ENCODE data around the gene TBXA2R.

TBXA2R gene

GRCh38 chr19:3606690-3607289, at the start of gene TBXA2R:
Gene TBXA2R (minus strand): TSS chr19:3606875. CDS start chr19:3600634, 6,241 bp downstream.
- peak; percentile 58 for DNase-seq (ENCODE audit: low read depth)
- TF ChIP-seq, protein P1, sequence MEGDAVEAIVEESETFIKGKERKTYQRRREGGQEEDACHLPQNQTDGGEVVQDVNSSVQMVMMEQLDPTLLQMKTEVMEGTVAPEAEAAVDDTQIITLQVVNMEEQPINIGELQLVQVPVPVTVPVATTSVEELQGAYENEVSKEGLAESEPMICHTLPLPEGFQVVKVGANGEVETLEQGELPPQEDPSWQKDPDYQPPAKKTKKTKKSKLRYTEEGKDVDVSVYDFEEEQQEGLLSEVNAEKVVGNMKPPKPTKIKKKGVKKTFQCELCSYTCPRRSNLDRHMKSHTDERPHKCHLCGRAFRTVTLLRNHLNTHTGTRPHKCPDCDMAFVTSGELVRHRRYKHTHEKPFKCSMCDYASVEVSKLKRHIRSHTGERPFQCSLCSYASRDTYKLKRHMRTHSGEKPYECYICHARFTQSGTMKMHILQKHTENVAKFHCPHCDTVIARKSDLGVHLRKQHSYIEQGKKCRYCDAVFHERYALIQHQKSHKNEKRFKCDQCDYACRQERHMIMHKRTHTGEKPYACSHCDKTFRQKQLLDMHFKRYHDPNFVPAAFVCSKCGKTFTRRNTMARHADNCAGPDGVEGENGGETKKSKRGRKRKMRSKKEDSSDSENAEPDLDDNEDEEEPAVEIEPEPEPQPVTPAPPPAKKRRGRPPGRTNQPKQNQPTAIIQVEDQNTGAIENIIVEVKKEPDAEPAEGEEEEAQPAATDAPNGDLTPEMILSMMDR (conservative IDR thresholded peaks at IDR 0.05; ENCODE audit: low read depth, low read length): no peak
- H3K4me3 ChIP-seq (ENCODE audit: low read depth, low read length): peak within 1 kb of the TSS; percentile 68

- DNase-seq (ENCODE audit: low read depth): no peak
- TF ChIP-seq, protein P1 (conservative IDR thresholded peaks at IDR 0.05; ENCODE audit: low read depth, low read length): no peak
- H3K4me3 ChIP-seq (ENCODE audit: low read depth, low read length): no peak overlapping the region
Measured at GRCh38 chr19:3656073-3656746, 49.5 kb upstream of the TBXA2R start.

DNA sequence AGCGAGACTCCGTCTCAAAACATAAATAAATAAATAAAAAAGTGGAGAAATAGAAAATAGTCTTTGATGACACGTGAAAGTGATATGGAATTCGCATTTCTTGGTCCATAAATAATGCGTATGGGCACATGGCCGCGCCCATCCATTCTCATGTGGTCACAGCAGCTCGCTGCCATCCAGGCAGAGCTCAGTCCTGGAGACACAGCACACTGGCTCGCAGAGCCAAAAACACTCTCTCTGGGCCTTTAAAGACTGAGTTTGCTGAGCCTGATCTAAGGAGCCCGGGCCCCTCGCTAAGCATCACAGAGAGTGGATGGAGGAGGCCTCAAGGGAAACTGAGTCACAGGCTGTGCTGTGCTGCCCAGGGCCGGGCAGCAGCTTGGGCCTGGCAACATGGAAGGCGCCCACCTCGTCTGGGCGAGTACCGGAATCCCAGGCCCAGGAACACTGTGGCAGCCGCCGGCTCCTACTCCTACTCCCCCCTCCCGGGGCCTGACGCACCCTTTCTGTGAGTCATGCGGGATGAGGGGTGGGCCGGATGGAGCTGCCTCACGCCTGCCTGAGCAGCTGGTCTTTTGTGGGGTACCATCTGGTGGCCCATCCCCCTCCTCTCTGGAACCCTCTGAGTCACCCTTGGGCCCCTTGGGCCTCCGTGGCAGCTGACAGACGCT, 48.9 kb upstream of the TBXA2R start:
- peak; percentile 85 for DNase-seq (ENCODE audit: low read depth)
- no peak overlapping the region for H3K4me3 ChIP-seq (ENCODE audit: low read depth, low read length)

DNA sequence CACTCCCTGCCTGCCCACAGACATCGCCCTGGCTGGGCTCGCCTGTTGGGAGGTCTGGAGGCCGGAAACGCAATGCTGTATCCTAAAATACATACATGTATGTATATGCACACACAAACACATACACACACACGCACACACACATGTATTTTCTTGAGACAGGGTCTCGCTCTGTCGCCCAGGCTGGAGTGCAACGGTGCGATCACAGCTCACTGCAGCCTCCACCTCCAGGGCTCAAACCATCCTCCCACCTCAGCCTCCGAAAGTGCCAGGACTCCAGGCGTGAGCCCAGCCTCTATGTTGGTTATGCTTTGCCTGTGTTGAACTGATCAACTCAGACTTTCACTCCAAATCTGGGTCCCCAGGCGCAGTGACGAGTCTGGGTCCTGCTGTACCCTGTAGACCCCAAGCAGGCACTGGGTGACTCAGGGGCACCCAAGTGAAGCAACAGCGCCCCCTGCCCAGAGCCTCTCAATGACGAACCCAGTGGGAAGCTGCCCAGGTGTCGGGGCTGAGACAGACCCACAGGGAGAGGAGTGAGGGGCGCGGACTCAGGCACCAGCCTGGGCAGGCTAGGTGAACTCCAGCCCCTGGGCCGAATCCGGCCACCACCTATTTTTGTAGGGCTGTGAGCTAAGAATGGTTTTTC, 47.3 kb upstream of the TBXA2R start:
- TF ChIP-seq, protein P1 (conservative IDR thresholded peaks at IDR 0.05; ENCODE audit: low read depth, low read length): peak; percentile 36
- no peak for DNase-seq (ENCODE audit: low read depth)
- no peak overlapping the region for H3K4me3 ChIP-seq (ENCODE audit: low read depth, low read length)

More for the DNA sequence above, 48.9 kb upstream of the TBXA2R start:
- TF ChIP-seq, protein P1 (conservative IDR thresholded peaks at IDR 0.05; ENCODE audit: low read depth, low read length): no peak

- DNase-seq (ENCODE audit: low read depth): no peak
- TF ChIP-seq, protein P1 (conservative IDR thresholded peaks at IDR 0.05; ENCODE audit: low read depth, low read length): no peak
- H3K4me3 ChIP-seq (ENCODE audit: low read depth, low read length): no peak overlapping the region
Measured at GRCh38 chr19:3653081-3653795, 46.6 kb upstream of the TBXA2R start.

DNA sequence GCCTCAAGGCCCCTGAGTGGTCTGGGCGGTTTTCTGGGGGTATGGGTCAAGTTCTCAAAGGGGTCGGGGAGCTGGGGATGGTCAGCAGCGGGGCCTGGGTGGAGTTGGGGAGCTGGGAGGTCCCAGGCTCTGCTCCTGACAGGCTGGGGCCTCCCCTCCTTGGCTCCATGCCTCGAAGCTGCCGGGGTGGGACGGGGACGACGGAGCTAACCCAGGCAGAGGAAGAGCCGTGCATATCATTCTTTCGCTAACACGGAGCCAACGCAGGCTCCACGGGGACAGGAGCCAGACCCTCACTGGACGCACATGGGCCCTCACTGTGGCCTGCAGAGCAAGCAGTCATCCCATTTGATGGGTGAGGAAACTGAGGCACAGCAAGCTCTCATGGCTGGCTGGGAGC, 45.7 kb upstream of the TBXA2R start:
- TF ChIP-seq, protein P1 (conservative IDR thresholded peaks at IDR 0.05; ENCODE audit: low read depth, low read length): no peak
- no peak overlapping the region for H3K4me3 ChIP-seq (ENCODE audit: low read depth, low read length)
- no peak for DNase-seq (ENCODE audit: low read depth)
